H7 (cell line): Measurements from ENCODE around the gene ASB13. TPM values are rescaled to one million over a fixed set of nuclear protein-coding genes. Genes with fewer than 3 reads are reported as not detected.

ENCODE experiments used
- DNase-seq: peaks from one replicate; pipeline ENCODE4 v3.0.0; 2012
- H3K27me3 ChIP-seq: 2 replicates; pipeline ENCODE4 v1.6.0; 2011; ENCODE audit warnings: mild to moderate bottlenecking, low read length; ENCODE audit not compliant: control insufficient read depth, insufficient read depth
- H3K36me3 ChIP-seq: replicated peaks from 2 replicates; pipeline ENCODE4 v1.5.1; 2011; ENCODE audit warnings: low read length; ENCODE audit not compliant: control insufficient read depth, insufficient read depth
- H3K4me3 ChIP-seq: 2 replicates; pipeline ENCODE4 v1.5.1; 2011; ENCODE audit warnings: low read depth, mild to moderate bottlenecking, control low read depth, low read length, moderate library complexity; ENCODE audit not compliant: insufficient read depth
- total RNA-seq: library from RNA; depleted of rRNA; stranded (reverse); fragments of >200 nt; shearing (Covaris generic); gene quantifications from 2 replicates; pipeline ENCODE4 v1.2.3, GENCODE V29; 2014

Gene ASB13
- total RNA-seq, 1 experiment from 2014 or later = 22.3 TPM

DNA sequence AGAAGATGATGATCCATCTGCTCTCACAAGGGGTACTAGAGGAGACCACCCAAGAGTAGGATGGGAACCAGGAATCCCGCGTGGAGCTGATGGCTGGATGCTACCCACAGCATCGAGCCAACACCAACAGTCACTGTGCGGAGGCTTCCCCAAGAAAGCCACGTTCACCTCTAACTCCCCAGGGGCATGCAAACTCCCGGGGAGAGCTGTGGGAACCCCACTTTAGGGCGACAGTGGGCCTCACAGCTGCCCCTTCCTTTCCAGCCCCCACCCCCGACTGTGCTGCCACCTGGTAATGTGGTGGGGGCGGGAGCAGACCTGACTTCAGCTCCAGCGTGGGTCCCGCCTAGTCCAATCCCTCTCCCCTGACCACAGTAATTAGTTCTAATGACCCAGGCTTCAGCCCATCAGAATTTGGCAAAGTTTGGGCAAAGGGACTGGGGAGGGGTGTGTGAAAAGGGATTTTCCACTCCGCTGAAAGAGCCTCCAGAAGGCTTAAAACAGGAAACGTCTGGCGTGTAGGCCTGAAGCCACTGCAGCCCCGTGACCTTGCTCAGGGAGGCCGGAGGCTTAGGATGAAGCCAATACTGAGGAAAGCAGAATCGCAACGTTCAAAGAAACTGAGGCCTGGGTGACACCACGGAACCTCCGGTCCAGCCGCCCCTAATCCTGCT is 20.3 kb downstream of the ASB13 start:
- peaks cover 10% of the 10 kb centered on the region for H3K36me3 ChIP-seq
- H3K27me3 ChIP-seq = no peaks in the 10 kb centered on the region
- H3K4me3 ChIP-seq = no peak overlapping the region
- peak; percentile 38 for DNase-seq

DNA sequence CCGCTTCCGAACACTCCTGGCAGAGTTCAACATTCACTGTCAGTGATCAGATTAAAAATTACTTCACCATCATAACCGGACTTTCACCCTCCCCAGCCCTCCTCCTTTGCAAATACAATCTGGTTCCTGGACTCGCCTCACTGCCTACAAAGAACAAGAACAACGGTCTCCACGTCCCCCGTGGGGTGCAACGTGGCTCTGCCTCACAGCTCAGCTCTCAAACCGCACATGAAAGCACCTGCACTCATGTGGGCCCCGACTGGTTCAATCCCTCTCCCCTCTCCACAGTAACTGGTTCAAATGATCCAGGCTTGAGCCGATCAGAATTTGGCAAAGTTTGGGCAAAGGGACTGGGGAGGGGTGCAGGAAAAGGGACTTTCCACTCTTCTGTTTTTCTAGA is 21.0 kb downstream of the ASB13 start:
- Histone ChIP-seq H3K36me3 (peaks cover 10% of the 10 kb centered on the region), H3K27me3 (no peaks in the 10 kb centered on the region), H3K4me3 (no peak overlapping the region)
- peak; percentile 35 for DNase-seq

DNA sequence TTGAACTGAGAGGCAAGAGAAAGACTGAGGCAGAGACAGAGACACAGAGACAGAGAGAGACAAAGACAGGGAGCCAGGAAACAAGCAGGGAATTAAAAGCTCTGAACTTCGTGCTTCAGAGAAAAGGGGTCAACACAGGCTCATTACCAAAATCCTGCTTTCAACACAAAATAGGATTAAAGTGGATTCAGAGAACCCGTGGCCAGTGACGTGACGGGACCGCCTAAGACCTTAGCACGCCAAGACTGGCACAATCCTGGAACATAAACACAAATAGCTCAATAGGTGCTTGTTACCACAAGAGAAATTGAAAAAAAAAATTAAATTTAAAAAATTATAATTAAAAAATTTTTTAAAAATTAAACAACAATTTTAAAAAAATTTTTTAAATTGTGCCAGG is 21.5 kb downstream of the ASB13 start:
- H3K4me3 ChIP-seq = no peak overlapping the region
- H3K36me3 ChIP-seq = peaks cover 14% of the 10 kb centered on the region
- DNase-seq = no peak
- no peaks in the 10 kb centered on the region for H3K27me3 ChIP-seq

DNA sequence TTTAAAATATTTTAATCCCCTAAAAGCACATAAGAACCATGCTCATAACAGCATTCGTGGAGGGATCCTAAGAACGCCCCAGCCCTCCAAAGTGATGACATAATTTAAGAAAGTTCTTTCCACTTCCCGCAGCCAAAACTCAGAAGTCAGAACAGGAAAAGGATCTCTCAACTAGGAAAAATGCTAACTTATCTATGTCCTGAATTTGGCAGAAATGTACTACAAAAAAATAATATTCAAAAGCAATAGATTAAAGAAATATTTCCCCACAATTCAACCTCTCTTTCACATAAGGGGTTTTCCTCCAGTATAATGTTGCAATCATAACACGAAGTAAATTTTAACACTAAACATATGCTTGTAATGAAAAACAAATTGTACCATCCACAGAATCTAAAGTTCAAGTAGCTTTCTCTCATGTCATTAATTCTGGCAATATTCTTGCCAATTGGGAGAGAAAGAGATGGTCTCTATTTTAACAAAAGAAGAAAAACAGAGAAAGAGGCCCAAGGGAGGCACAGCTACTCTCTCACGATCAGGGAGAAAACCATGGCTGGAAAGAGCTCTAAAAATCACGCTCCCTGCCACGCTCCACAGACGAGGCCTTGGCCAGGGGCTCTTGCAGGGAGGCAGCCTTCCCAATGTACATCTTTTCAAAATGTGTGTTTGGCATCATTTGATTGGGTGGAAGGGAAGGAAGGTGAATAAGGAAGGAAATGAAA is 22.9 kb downstream of the ASB13 start:
- DNase-seq = no peak
- H3K27me3 ChIP-seq = no peaks in the 10 kb centered on the region
- no peak overlapping the region for H3K4me3 ChIP-seq
- peaks cover 14% of the 10 kb centered on the region for H3K36me3 ChIP-seq

DNA sequence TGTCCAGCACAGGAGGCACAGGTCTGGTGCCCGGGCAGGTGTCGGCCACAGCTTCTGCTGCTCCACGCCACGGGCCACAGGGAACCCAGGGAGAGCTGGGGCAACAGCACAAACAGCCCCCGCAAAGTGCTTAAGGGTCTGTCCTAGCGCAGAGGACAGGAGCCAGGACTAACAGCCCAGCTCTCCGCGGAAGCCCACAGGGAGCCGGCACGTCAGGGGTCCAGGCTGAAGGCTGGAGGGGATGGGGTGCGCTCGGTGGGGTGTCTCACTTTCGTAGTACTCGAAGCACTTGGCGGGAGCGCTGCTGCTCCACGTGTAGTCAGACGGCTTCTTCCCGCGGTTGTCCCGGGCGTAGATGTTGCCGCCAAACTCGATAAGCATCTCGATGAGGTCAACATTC is 24.9 kb downstream of the ASB13 start:
- peaks cover 13% of the 10 kb centered on the region for H3K36me3 ChIP-seq
- no peak overlapping the region for H3K4me3 ChIP-seq
- no peak for DNase-seq
- no peaks in the 10 kb centered on the region for H3K27me3 ChIP-seq

DNA sequence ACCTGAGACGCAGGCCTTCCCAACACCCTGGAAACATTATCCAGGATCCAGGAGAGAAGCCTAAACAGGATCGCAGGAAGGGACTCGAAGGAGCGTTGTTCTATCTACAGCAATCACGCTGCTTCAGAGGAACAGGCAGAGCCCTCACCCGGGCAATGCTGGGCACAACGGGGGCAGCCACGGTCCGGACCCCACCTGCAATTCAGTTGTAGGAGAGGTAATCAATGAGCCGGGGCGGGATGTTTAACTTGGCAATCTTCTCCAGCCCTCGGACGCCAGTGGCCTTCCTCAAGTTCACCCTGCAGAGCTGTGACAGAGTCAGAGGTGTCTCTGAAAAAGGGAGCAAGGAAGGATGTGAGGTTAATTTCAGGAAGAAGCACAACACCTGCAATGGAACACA is 25.9 kb downstream of the ASB13 start:
- Histone ChIP-seq H3K27me3 (no peaks in the 10 kb centered on the region), H3K4me3 (no peak overlapping the region), H3K36me3 (peaks cover 13% of the 10 kb centered on the region)
- DNase-seq = no peak

DNA sequence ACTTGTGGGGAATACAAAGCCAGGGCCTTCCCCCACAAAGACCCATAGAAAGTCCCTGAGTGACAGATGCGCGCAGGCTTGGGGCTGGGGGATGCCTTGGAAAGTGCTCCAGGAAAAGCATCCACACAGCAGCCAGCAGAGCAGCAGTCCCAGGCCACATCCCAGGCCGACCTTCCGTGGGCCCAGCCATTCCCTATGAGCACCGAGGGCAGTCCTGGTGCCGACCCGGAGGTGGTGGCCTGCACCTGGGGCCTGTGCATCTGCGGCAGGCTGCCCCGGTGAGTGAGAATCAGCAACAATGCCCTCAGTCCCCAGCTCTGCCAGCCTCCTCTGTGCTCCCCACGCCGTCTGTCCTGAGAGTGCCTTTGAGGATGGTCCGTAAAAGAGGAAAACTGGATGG is 26.4 kb downstream of the ASB13 start:
- no peak for DNase-seq
- Histone ChIP-seq H3K27me3 (no peaks in the 10 kb centered on the region), H3K36me3 (peaks cover 13% of the 10 kb centered on the region), H3K4me3 (no peak overlapping the region)

DNA sequence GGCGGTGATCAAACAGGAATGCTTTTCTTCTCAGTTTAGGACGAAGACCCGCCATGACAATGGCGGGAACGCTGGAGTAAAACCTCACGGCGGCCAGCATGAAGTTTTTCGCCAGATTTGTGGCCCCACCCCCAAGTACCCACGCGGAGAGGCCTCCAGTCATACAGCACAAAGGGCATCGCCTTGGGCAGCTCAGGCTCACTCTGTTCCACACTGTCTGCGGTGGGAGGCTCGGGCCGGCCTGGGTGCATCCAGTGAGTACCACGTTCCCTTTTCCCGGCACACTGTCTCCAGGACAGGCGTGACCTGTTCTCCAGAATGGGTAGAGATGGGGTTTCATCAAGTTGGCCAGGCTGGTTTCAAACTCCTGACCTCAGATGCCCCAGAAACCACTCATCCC is 27.3 kb downstream of the ASB13 start:
- Histone ChIP-seq H3K36me3 (peaks cover 13% of the 10 kb centered on the region), H3K27me3 (no peaks in the 10 kb centered on the region), H3K4me3 (no peak overlapping the region)
- DNase-seq = no peak

DNA sequence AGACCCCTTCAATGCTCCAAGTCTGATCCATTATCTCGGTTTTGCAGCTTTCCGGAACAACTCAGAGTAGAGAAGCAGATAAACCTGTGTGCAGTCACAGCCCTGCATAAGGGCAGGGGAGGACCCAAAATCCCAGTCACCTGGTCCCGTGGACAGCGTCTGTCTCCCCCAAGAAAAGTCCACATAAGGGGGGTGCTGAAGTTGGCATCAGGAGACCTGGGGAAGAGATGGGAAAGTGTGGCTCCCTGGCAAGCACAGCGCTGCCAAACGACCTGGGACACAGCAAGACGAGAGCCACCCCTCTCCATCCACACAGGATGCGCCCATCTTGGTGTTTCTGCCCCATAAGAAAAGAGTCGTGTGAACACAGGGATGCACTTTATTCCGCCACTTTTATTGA is 27.9 kb downstream of the ASB13 start:
- Histone ChIP-seq H3K27me3 (no peaks in the 10 kb centered on the region), H3K4me3 (no peak overlapping the region), H3K36me3 (peaks cover 11% of the 10 kb centered on the region)
- no peak for DNase-seq

DNA sequence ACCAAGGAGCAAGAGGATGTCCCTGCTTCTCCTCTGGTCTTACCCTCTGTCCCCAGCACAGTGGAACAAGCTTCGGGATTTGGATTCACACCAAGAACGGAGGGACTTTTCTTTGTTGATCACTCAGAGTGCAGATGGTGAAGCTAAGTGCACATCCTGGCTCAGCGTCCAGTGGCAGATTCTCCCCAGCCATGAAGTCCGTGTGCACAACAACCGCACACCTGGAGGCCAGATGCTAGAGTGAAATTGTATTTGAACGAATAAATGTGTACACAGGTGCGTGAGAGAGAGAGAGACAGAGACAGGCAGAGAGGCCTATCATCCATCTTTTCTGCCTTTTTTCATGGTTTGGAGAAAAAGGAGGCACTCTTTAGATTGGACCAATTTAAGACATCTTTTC is 31.5 kb downstream of the ASB13 start:
- peaks cover 1% of the 10 kb centered on the region; the same call in 1 of the 2 replicates for H3K36me3 ChIP-seq
- no peak for DNase-seq
- H3K27me3 ChIP-seq = no peaks in the 10 kb centered on the region
- H3K4me3 ChIP-seq = no peak overlapping the region

DNA sequence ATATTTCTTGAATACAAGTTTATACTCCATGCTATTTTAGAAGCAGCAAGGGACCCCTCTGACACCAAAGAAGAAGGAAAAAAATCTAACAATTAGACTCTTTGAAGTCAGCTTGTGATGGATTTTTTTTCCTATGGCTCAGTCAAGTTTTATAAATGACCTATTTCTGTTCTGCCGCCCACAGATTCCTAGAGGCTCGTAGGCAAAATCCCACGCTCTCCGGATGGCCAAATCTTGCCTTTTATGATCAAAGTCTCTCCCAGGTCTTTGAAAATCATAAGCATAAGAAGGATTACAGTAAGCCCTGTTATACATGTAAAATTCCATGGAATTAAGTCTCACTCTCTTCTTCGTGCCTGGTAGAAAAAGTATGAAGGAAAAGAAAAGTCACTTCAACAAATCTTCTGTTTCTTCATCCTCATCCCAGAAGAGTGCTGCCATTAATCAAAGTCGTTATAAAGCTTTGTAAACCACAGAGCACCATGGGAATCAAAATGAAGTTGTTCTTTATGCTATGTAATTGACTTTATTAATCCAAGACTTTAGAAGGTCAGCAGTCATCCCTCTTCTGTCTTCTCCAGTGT is 33.1 kb downstream of the ASB13 start:
- Histone ChIP-seq H3K27me3 (no peaks in the 10 kb centered on the region), H3K4me3 (no peak overlapping the region), H3K36me3 (no peaks in the 10 kb centered on the region)
- no peak for DNase-seq

DNA sequence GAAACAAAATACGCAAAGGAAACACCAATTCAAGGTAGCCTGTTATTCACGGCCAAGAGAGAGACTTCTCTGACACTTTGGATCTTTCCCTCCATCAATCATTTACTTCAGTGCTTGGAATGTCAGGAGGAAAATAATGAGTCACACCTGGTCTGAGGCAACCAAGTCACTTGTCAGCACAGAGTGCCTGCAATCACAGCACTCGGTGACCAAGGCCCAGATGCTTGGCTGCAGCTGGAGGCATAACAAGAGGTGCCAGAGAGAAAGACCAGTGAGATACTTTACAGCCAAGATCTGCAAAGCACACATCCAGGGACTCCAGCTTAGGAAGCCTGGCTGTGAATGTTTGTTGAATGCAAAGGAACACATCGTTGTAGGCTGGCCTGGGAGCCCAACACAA is 33.9 kb downstream of the ASB13 start:
- no peaks in the 10 kb centered on the region for H3K27me3 ChIP-seq
- H3K4me3 ChIP-seq = no peak overlapping the region
- DNase-seq = no peak
- no peaks in the 10 kb centered on the region for H3K36me3 ChIP-seq

DNA sequence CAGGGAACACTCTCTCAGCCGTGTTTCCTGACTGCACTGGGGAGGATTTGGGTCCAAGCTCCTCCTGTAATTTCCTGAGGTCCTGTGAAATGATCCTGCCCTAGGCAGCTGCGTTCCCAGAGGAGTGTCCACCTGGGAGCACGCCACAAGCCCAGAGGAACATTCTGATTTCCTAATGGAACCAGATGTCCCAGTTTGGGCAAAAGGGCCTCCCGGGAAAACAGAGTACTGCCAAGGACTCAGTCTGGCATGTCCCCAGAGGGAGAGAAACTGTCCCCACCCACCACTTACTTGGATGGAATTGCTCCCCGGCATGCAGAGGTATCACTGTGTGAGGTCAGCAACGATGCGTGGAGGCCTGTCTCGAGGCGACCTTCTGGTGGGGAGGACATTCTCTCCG is 34.5 kb downstream of the ASB13 start:
- Histone ChIP-seq H3K4me3 (no peak overlapping the region), H3K36me3 (no peaks in the 10 kb centered on the region), H3K27me3 (no peaks in the 10 kb centered on the region)
- no peak for DNase-seq

DNA sequence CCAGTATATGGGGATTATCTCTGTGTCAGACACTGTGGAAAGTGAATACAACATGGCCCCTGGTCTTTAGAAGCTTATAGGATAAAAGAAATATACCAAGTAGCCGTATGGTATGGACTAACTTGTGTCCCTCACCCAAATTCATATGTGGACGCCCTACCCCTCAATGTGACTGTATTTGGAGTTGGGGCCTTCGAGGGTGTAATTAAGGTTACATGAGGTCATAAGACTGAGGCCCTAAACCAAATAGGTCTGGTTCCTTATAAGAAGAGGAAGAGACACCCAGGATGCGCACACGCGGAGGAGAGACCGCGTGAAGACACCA is 36.3 kb downstream of the ASB13 start:
- H3K27me3 ChIP-seq = no peaks in the 10 kb centered on the region
- H3K36me3 ChIP-seq = no peaks in the 10 kb centered on the region
- H3K4me3 ChIP-seq = no peak overlapping the region
- no peak for DNase-seq

DNA sequence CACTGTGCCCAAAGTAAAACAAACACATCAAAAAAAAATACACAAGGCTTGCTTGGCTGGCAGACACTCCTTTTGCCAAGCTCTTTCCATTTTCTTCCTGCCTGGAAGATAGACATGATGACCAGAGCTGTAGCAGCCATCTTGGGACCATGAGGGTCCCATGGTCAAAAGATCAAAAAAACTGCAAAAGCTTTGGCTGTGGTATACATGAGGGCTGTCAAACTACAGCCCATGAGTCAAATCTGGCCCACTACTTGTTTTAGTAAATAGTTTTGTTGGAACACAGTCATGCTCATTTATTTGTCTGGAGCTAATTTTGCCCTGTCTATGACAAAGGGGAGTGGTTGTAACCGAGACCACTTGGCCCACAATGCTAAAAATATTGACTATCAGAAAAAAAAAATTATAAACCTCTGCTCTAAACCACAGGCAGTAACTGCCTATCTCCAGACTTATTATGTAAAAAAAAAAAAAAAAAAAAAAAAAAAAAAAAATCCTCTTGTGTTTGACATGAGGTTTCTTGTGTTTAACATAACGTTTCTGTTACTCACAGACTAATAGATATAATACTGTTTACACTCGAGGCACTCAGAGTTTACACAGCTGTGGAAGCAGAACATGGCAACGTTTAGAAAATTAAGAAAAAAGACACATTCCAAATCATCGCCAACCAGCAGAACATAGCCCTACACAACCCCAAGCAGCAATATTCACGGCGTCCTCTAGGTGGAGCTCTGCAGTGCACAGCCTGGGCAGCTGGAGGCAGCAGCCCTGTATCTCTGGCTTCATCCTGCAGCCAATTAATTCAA is 36.9 kb downstream of the ASB13 start:
- DNase-seq = peak; percentile 87
- Histone ChIP-seq H3K27me3 (no peaks in the 10 kb centered on the region), H3K36me3 (no peaks in the 10 kb centered on the region), H3K4me3 (no peak overlapping the region)
